Measurements from ENCODE around the gene KRTAP4-7. TPM values are rescaled to one million over a fixed set of nuclear protein-coding genes. Genes with fewer than 3 reads are reported as not detected.

Gene KRTAP4-7
- total RNA-seq, 1 donor from 2014 or later = not detected

GRCh38 chr17:41133880-41134735, 50.2 kb downstream of the KRTAP4-7 start:
- Mint-ChIP-seq H3K27ac (no peak overlapping the region), H3K4me3 (no peak overlapping the region), H3K27me3 (ENCODE audit: insufficient read depth, low read depth) (no peaks in the 10 kb centered on the region), H3K36me3 (no peaks in the 10 kb centered on the region), H3K4me1 (no peaks in the 10 kb centered on the region), H3K9me3 (peaks cover 2% of the 10 kb centered on the region)
- TF ChIP-seq CTCF (IDR thresholded peaks at IDR 0.05) (no peak), EZH2phosphoT487 (IDR thresholded peaks at IDR 0.05) (no peak), EZH2 (IDR thresholded peaks at IDR 0.05) (no peak)
- no peaks in the 10 kb centered on the region for H3F3A ChIP-seq (ENCODE audit: low read depth)
- no peaks in the 10 kb centered on the region for H3K79me2 ChIP-seq (ENCODE audit: low read depth)
- no peak overlapping the region for H3K9ac ChIP-seq
- H3K4me1 ChIP-seq = no peaks in the 10 kb centered on the region
- no peak overlapping the region for H3K4me2 ChIP-seq
- no peak overlapping the region for H3K27ac ChIP-seq
- no peaks in the 10 kb centered on the region for H3K27me3 ChIP-seq
- no peaks in the 10 kb centered on the region for H3K36me3 ChIP-seq
- DNase-seq (ENCODE audit: low spot score) = no peak
- H2AFZ ChIP-seq (replicated peaks) = peak overlapping the region; percentile 6
- H3K9me3 ChIP-seq (ENCODE audit: low read depth) = peaks cover 5% of the 10 kb centered on the region
- no peak overlapping the region for H3K4me3 ChIP-seq
- H4K20me1 ChIP-seq (ENCODE audit: low read depth) = no peaks in the 10 kb centered on the region

Other genes starting within 250 kb of the KRTAP4-7 start
- gene KRT12, start 216.9 kb upstream of the KRTAP4-7 start, total RNA-seq (ENCODE audit: low replicate concordance) = not detected in 2 replicates
- not detected in 2 replicates for gene KRT20, start 198.9 kb upstream of the KRTAP4-7 start, total RNA-seq (ENCODE audit: low replicate concordance)
- 0.60 TPM in 1 of 2 replicates, not detected in the other for gene KRT23, start 146.5 kb upstream of the KRTAP4-7 start, total RNA-seq (ENCODE audit: low replicate concordance)
- gene KRT39, start 117.2 kb upstream of the KRTAP4-7 start, total RNA-seq (ENCODE audit: low replicate concordance) = not detected in 2 replicates
- gene KRT40, start 99.8 kb upstream of the KRTAP4-7 start, total RNA-seq (ENCODE audit: low replicate concordance) = not detected in 2 replicates
- not detected in 2 replicates for gene KRTAP3-3, start 90.0 kb upstream of the KRTAP4-7 start, total RNA-seq (ENCODE audit: low replicate concordance)
- not detected in 2 replicates for gene KRTAP3-2, start 84.2 kb upstream of the KRTAP4-7 start, total RNA-seq (ENCODE audit: low replicate concordance)
- gene KRTAP3-1, start 75.0 kb upstream of the KRTAP4-7 start, total RNA-seq (ENCODE audit: low replicate concordance) = not detected in 2 replicates
- not detected in 2 replicates for gene KRTAP1-5, start 56.9 kb upstream of the KRTAP4-7 start, total RNA-seq (ENCODE audit: low replicate concordance)
- not detected in 2 replicates for gene KRTAP1-4, start 54.0 kb upstream of the KRTAP4-7 start, total RNA-seq (ENCODE audit: low replicate concordance)
- not detected in 2 replicates for gene KRTAP1-3, start 49.3 kb upstream of the KRTAP4-7 start, total RNA-seq (ENCODE audit: low replicate concordance)
- not detected in 2 replicates for gene KRTAP1-1, start 42.7 kb upstream of the KRTAP4-7 start, total RNA-seq (ENCODE audit: low replicate concordance)
- not detected in 2 replicates for gene KRTAP2-1, start 36.8 kb upstream of the KRTAP4-7 start, total RNA-seq (ENCODE audit: low replicate concordance)
- not detected in 2 replicates for gene KRTAP2-2, start 28.9 kb upstream of the KRTAP4-7 start, total RNA-seq (ENCODE audit: low replicate concordance)
- not detected in 2 replicates for gene KRTAP2-3, start 24.0 kb upstream of the KRTAP4-7 start, total RNA-seq (ENCODE audit: low replicate concordance)
- gene KRTAP2-4, start 18.3 kb upstream of the KRTAP4-7 start, total RNA-seq (ENCODE audit: low replicate concordance) = not detected in 2 replicates
- not detected in 2 replicates for gene KRTAP4-8, start 14.0 kb downstream of the KRTAP4-7 start, total RNA-seq (ENCODE audit: low replicate concordance)
- gene KRTAP4-16, start 18.1 kb downstream of the KRTAP4-7 start, total RNA-seq (ENCODE audit: low replicate concordance) = not detected in 2 replicates
- not detected in 2 replicates for gene KRTAP4-9, start 21.2 kb downstream of the KRTAP4-7 start, total RNA-seq (ENCODE audit: low replicate concordance)
- not detected in 2 replicates for gene KRTAP4-11, start 34.2 kb downstream of the KRTAP4-7 start, total RNA-seq (ENCODE audit: low replicate concordance)
- gene KRTAP4-12, start 40.0 kb downstream of the KRTAP4-7 start, total RNA-seq (ENCODE audit: low replicate concordance) = not detected in 2 replicates
- gene KRTAP4-6, start 56.4 kb downstream of the KRTAP4-7 start, total RNA-seq (ENCODE audit: low replicate concordance) = not detected in 2 replicates
- not detected in 2 replicates for gene KRTAP4-5, start 65.7 kb downstream of the KRTAP4-7 start, total RNA-seq (ENCODE audit: low replicate concordance)
- not detected in 2 replicates for gene KRTAP4-4, start 76.6 kb downstream of the KRTAP4-7 start, total RNA-seq (ENCODE audit: low replicate concordance)
- not detected in 2 replicates for gene KRTAP4-3, start 84.1 kb downstream of the KRTAP4-7 start, total RNA-seq (ENCODE audit: low replicate concordance)
- gene KRTAP4-2, start 94.1 kb downstream of the KRTAP4-7 start, total RNA-seq (ENCODE audit: low replicate concordance) = not detected in 2 replicates
- 0.12 TPM in 1 of 2 replicates, not detected in the other for gene KRTAP4-1, start 100.8 kb downstream of the KRTAP4-7 start, total RNA-seq (ENCODE audit: low replicate concordance)
- gene KRTAP9-1, start 105.7 kb downstream of the KRTAP4-7 start, total RNA-seq (ENCODE audit: low replicate concordance) = not detected in 2 replicates
- gene KRTAP9-2, start 142.5 kb downstream of the KRTAP4-7 start, total RNA-seq (ENCODE audit: low replicate concordance) = not detected in 2 replicates
- gene KRTAP9-3, start 148.3 kb downstream of the KRTAP4-7 start, total RNA-seq (ENCODE audit: low replicate concordance) = not detected in 2 replicates
- not detected in 2 replicates for gene KRTAP9-8, start 153.8 kb downstream of the KRTAP4-7 start, total RNA-seq (ENCODE audit: low replicate concordance)
- not detected in 2 replicates for gene KRTAP9-4, start 165.5 kb downstream of the KRTAP4-7 start, total RNA-seq (ENCODE audit: low replicate concordance)
- not detected in 2 replicates for gene KRTAP9-9, start 171.2 kb downstream of the KRTAP4-7 start, total RNA-seq (ENCODE audit: low replicate concordance)
- gene KRTAP9-6, start 181.2 kb downstream of the KRTAP4-7 start, total RNA-seq (ENCODE audit: low replicate concordance) = not detected in 2 replicates
- not detected in 2 replicates for gene KRTAP9-7, start 191.5 kb downstream of the KRTAP4-7 start, total RNA-seq (ENCODE audit: low replicate concordance)
- not detected in 2 replicates for gene KRTAP29-1, start 218.7 kb downstream of the KRTAP4-7 start, total RNA-seq (ENCODE audit: low replicate concordance)
- not detected in 2 replicates for gene KRTAP16-1, start 225.2 kb downstream of the KRTAP4-7 start, total RNA-seq (ENCODE audit: low replicate concordance)
- gene KRTAP17-1, start 231.6 kb downstream of the KRTAP4-7 start, total RNA-seq (ENCODE audit: low replicate concordance) = not detected in 2 replicates